ENCODE results near the gene FAM222B. TPM values are rescaled to one million over a fixed set of nuclear protein-coding genes. Genes with fewer than 3 reads are reported as not detected.

The FAM222B gene
- total and polyA plus RNA-seq, 2 donors (not counting 1 experiment from before 2014, with no cell fraction given), result 10.8 to 23.1 TPM

- H3K4me3 ChIP-seq (ENCODE audit: control extremely low read depth in 1 of 5, extremely low read depth in 1 of 5, insufficient read depth in 1 of 5, low read depth in 2 of 5, low read length in 4 of 5), result no peak overlapping the region
- H3K4me1 ChIP-seq (ENCODE audit: control insufficient read depth in 2 of 2, insufficient read depth in 2 of 2, low read length in 2 of 2), result peaks cover 47 to 62% of the 10 kb centered on the region in 2 donors
- H3K9me3 ChIP-seq (ENCODE audit: control extremely low read depth in 1 of 3, control insufficient read depth in 2 of 3, insufficient read depth in 1 of 3, low read length in 2 of 3), result no peaks in the 10 kb centered on the region
- ChIA-PET CTCF (interaction anchor here (0.9 to 15.9 kb wide), 4 partner anchors 7 to 176 kb away, joined by 3 to 1020 read pairs (median 6); partner anchors contain the start of genes PROCA1 and TRAF4), POLR2A (interaction anchor here (1.0 kb wide), 1 partner anchor 28 kb away, joined by 7 read pairs; no protein-coding TSS in a partner anchor)
- WGBS (ENCODE audit: insufficient coverage), result 53% methylated on average over 12 of the region's 18 CpGs
- peak overlapping the region; percentile 89 for H3K27ac Mint-ChIP-seq
- TF ChIP-seq EZH2 (IDR thresholded peaks at IDR 0.05; ENCODE audit: borderline replicate concordance, insufficient read depth, low read depth, low read length, poor library complexity, severe bottlenecking), result no peak
- TF ChIP-seq, protein P1, sequence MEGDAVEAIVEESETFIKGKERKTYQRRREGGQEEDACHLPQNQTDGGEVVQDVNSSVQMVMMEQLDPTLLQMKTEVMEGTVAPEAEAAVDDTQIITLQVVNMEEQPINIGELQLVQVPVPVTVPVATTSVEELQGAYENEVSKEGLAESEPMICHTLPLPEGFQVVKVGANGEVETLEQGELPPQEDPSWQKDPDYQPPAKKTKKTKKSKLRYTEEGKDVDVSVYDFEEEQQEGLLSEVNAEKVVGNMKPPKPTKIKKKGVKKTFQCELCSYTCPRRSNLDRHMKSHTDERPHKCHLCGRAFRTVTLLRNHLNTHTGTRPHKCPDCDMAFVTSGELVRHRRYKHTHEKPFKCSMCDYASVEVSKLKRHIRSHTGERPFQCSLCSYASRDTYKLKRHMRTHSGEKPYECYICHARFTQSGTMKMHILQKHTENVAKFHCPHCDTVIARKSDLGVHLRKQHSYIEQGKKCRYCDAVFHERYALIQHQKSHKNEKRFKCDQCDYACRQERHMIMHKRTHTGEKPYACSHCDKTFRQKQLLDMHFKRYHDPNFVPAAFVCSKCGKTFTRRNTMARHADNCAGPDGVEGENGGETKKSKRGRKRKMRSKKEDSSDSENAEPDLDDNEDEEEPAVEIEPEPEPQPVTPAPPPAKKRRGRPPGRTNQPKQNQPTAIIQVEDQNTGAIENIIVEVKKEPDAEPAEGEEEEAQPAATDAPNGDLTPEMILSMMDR (IDR thresholded peaks at IDR 0.05), result no peak
- peak overlapping the region; percentile 86 for H3K4me3 Mint-ChIP-seq
- H3K36me3 ChIP-seq (replicated peaks in 1 of 2; ENCODE audit: control extremely low read depth in 1 of 2, control insufficient read depth in 1 of 2, extremely low read depth in 1 of 2, insufficient read depth in 2 of 2, low read length in 1 of 2), result peaks cover 0 to 28% of the 10 kb centered on the region in 2 experiments
- intact Hi-C loops (cut with micrococcal nuclease), result loop anchor here (1.0 to 10.0 kb wide), 10 partner anchors 7 to 574 kb away; partner anchors contain the start of genes ALDOC, BLTP2, ERAL1 and NEK8
- DNase-seq (peak; percentile 41), ATAC-seq (ENCODE audit: low read depth) (no peak)
- H3K27me3 ChIP-seq (replicated peaks in 1 of 4; ENCODE audit: control extremely low read depth in 1 of 4, control insufficient read depth in 3 of 4, insufficient read depth in 4 of 4, low read length in 3 of 4), result peaks cover 0 to 8% (median 2%) of the 10 kb centered on the region in 4 experiments
- no peak overlapping the region for H3K9ac ChIP-seq (ENCODE audit: low read length)
- H3K4me2 ChIP-seq (replicated peaks; ENCODE audit: low read depth, low read length, poor library complexity, severe bottlenecking), result peak overlapping the region; percentile 85
- peak overlapping the region; percentile 85 for H2AFZ ChIP-seq (ENCODE audit: insufficient read depth, low read depth, low read length, poor library complexity, severe bottlenecking)
- no peaks in the 10 kb centered on the region for H3K9me3 Mint-ChIP-seq (ENCODE audit: insufficient read depth)
- no peaks in the 10 kb centered on the region for H3K27me3 Mint-ChIP-seq
- H4K20me1 ChIP-seq (ENCODE audit: control insufficient read depth, insufficient read depth, low read length, poor library complexity, severe bottlenecking), result peaks cover 35% of the 10 kb centered on the region
- peaks cover 27% of the 10 kb centered on the region for H3K79me2 ChIP-seq (ENCODE audit: control insufficient read depth, insufficient read depth, low read length)
- peak overlapping the region in 1 of 2 donors; percentile 56 for H3K27ac ChIP-seq (ENCODE audit: low read length in 2 of 2)
- peaks cover 48% of the 10 kb centered on the region for H3K4me1 Mint-ChIP-seq
Observed at GRCh38 chr17:28718333-28719020, 124.1 kb downstream of the FAM222B start.
